NCI-H524 treated with DMSO at 0.1 percent for 48 hours (cell line): ENCODE measurements around the gene TOP1.

Experiments used
- DNase-seq: peaks from one replicate; lab custom pipeline; 2025; lab: John Stamatoyannopoulos, UW

Gene TOP1

GRCh38 chr20:41168281-41169161 is 139.9 kb downstream of the TOP1 start:
- DNase-seq = no peak

GRCh38 chr20:41169162-41169690 is 140.6 kb downstream of the TOP1 start:
- DNase-seq = no peak

- DNase-seq = no peak
Observed at GRCh38 chr20:41169791-41170351, 141.2 kb downstream of the TOP1 start.

- DNase-seq = no peak
Observed at GRCh38 chr20:41170386-41171105, 141.9 kb downstream of the TOP1 start.

- no peak for DNase-seq
Observed at GRCh38 chr20:41171736-41172295, 143.2 kb downstream of the TOP1 start.

- no peak for DNase-seq
Observed at GRCh38 chr20:41172296-41173140, 143.9 kb downstream of the TOP1 start.

GRCh38 chr20:41173161-41173721 is 144.6 kb downstream of the TOP1 start:
- DNase-seq = no peak

- DNase-seq = no peak
Observed at GRCh38 chr20:41173791-41174341, 145.2 kb downstream of the TOP1 start.
